H1 (cell line): ENCODE measurements around the gene ZDHHC9. TPM values are rescaled to one million over a fixed set of nuclear protein-coding genes. Genes with fewer than 3 reads are reported as not detected.

Source experiments
- EZH2 ChIP-seq: fragments of 200-600 bp; sonication (generic); IDR thresholded peaks from 2 replicates; pipeline ENCODE4 v1.7.1; 2012; ENCODE audit warnings: low read depth, mild to moderate bottlenecking, moderate library complexity, low read length, inconsistent platforms; ENCODE audit not compliant: severe bottlenecking
- polyA plus RNA-seq, 7 experiments: library from polyadenylated mRNA; depleted of rRNA in 3 of 7; stranded (reverse) in 5 of 7; unstranded in 2 of 7; fragments of >200 nt in 5 of 7; fragments of 200-250 nt in 2 of 7; gene quantifications; 1 replicate in 5 of 7; 2 replicates in 1 of 7; 4 replicates in 1 of 7; pipeline versions ENCODE4 v1.2.1 to v1.2.3, GENCODE V29; 2011 to 2013; ENCODE audit warnings: missing spikeins in 2 of 7, mixed read lengths in 2 of 7
- total RNA-seq: library from RNA; stranded (reverse); fragmentation: NEBNext Ultra II Directional; extraction: Animal tissue kit (Norgen Biotek cat#: 25700); gene quantifications from 2 replicates; pipeline ENCODE4 v1.2.1, GENCODE V29; 2021

Gene ZDHHC9
- total and polyA plus RNA-seq, 2 of the 8 experiments (the other 6 are each of a cell fraction or from before 2014, with no cell fraction given) = 18.1 to 28.3 TPM

GRCh38 chrX:129788527-129788926 lies 55.2 kb downstream of the ZDHHC9 start (continued):
- no peak for TF ChIP-seq EZH2
